IMR-90 (cell line): ENCODE measurements around the gene SPTLC1.
"Not testable (repeated sequence)": the region's sequence is repeated elsewhere in the genome, so short reads cannot be mapped to it uniquely, and the experiment has no call there.

Source experiments
- MXI1 ChIP-seq: IDR thresholded peaks from 2 replicates; pipeline ENCODE4 v1.6.1; 2012; ENCODE audit warnings: low read depth, mild to moderate bottlenecking, low read length, moderate library complexity, borderline replicate concordance
- POLR2A ChIP-seq: IDR thresholded peaks from 2 replicates; pipeline ENCODE4 v1.6.1; 2012; ENCODE audit warnings: mild to moderate bottlenecking, low read depth, low read length
- RFX5 ChIP-seq: IDR thresholded peaks from 2 replicates; pipeline ENCODE4 v1.8.0; 2012; ENCODE audit warnings: low read depth, mild to moderate bottlenecking, low read length, moderate library complexity
- TF ChIP-seq, protein P1 (sequence below): conservative IDR thresholded peaks from 2 replicates; pipeline ENCODE4 v1.5.1; 2012; ENCODE audit warnings: mild to moderate bottlenecking, low read depth, low read length, improper control_type of control experiment

- TF ChIP-seq POLR2A, RFX5: not testable (repeated sequence)
- TF ChIP-seq, protein P1, sequence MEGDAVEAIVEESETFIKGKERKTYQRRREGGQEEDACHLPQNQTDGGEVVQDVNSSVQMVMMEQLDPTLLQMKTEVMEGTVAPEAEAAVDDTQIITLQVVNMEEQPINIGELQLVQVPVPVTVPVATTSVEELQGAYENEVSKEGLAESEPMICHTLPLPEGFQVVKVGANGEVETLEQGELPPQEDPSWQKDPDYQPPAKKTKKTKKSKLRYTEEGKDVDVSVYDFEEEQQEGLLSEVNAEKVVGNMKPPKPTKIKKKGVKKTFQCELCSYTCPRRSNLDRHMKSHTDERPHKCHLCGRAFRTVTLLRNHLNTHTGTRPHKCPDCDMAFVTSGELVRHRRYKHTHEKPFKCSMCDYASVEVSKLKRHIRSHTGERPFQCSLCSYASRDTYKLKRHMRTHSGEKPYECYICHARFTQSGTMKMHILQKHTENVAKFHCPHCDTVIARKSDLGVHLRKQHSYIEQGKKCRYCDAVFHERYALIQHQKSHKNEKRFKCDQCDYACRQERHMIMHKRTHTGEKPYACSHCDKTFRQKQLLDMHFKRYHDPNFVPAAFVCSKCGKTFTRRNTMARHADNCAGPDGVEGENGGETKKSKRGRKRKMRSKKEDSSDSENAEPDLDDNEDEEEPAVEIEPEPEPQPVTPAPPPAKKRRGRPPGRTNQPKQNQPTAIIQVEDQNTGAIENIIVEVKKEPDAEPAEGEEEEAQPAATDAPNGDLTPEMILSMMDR = peak; percentile 50
- peak; percentile 47; the same call in 1 of the 2 replicates for TF ChIP-seq MXI1
These were observed 23.8 kb upstream of the SPTLC1 start for GRCh38 chr9:92138960-92139540.
